Parathyroid adenoma (tissue), 2 donors: ENCODE measurements around the gene RASL11A.
"Not testable (repeated sequence)": the region's sequence is repeated elsewhere in the genome, so short reads cannot be mapped to it uniquely, and the experiment has no call there.

Source experiments
- H2AFZ ChIP-seq: fragments of 300-600 bp; sonication (generic); one replicate; pipeline ENCODE4 v1.7.0; 2017; ENCODE audit warnings: antibody characterized with exemption, mild to moderate bottlenecking
- H3K27ac ChIP-seq: fragments of 300-600 bp; sonication (generic); one replicate; pipeline ENCODE4 v1.7.0; 2017
- H3K27me3 ChIP-seq: fragments of 300-600 bp; sonication (generic); one replicate; pipeline ENCODE4 v1.7.0; 2017; ENCODE audit warnings: low read length; ENCODE audit not compliant: control insufficient read depth, insufficient read depth
- H3K36me3 ChIP-seq: fragments of 300-600 bp; sonication (generic); one replicate; pipeline ENCODE4 v1.7.0; 2017; ENCODE audit warnings: low read length; ENCODE audit not compliant: control insufficient read depth, insufficient read depth
- H3K4me1 ChIP-seq: fragments of 300-600 bp; sonication (generic); one replicate; pipeline ENCODE4 v1.7.0; 2017; ENCODE audit warnings: control low read depth
- H3K4me2 ChIP-seq: fragments of 300-600 bp; sonication (generic); one replicate; pipeline ENCODE4 v1.7.0; 2017; ENCODE audit warnings: low read length
- H3K4me3 ChIP-seq: fragments of 300-600 bp; sonication (generic); one replicate; pipeline ENCODE4 v1.7.0; 2017; ENCODE audit warnings: low read depth, low read length
- H3K79me2 ChIP-seq: fragments of 300-600 bp; sonication (generic); one replicate; pipeline ENCODE4 v1.7.0; 2017; ENCODE audit warnings: control low read depth
- H3K9ac ChIP-seq: fragments of 300-600 bp; sonication (generic); one replicate; pipeline ENCODE4 v1.7.0; 2017; ENCODE audit warnings: mild to moderate bottlenecking
- H3K9me3 ChIP-seq: fragments of 300-600 bp; sonication (generic); one replicate; pipeline ENCODE4 v1.7.0; 2017; ENCODE audit warnings: low read length; ENCODE audit not compliant: control insufficient read depth
- CTCF ChIP-seq: fragments of 300-600 bp; sonication (generic); IDR thresholded peaks from one replicate; pipeline ENCODE4 v1.7.0; 2017; ENCODE audit warnings: antibody characterized with exemption, mild to moderate bottlenecking
- donor health status: primary hyperparathyroidism.

The RASL11A gene

GRCh38 chr13:27295096-27295495 is 24.5 kb downstream of the RASL11A start:
- Histone ChIP-seq H3K27ac (no peak overlapping the region), H2AFZ (no peak overlapping the region), H3K36me3 (no peaks in the 10 kb centered on the region), H3K27me3 (no peaks in the 10 kb centered on the region), H3K79me2 (no peaks in the 10 kb centered on the region), H3K4me1 (no peaks in the 10 kb centered on the region), H3K4me3 (no peak overlapping the region), H3K9me3 (no peaks in the 10 kb centered on the region), H3K4me2 (no peak overlapping the region), H3K9ac (no peak overlapping the region)
- no peak for TF ChIP-seq CTCF

- Histone ChIP-seq H3K9me3 (no peaks in the 10 kb centered on the region), H3K9ac (no peak overlapping the region), H3K36me3 (no peaks in the 10 kb centered on the region), H3K4me3 (no peak overlapping the region), H3K27ac (no peak overlapping the region), H2AFZ (no peak overlapping the region), H3K4me1 (no peaks in the 10 kb centered on the region), H3K79me2 (no peaks in the 10 kb centered on the region), H3K4me2 (no peak overlapping the region), H3K27me3 (no peaks in the 10 kb centered on the region)
- TF ChIP-seq CTCF, result no peak
These were observed 25.0 kb downstream of the RASL11A start for GRCh38 chr13:27295660-27296059.

- no peak for TF ChIP-seq CTCF
- Histone ChIP-seq H3K4me1 (no peaks in the 10 kb centered on the region), H3K4me3 (no peak overlapping the region), H3K36me3 (no peaks in the 10 kb centered on the region), H3K9me3 (no peaks in the 10 kb centered on the region), H3K9ac (no peak overlapping the region), H2AFZ (no peak overlapping the region), H3K27me3 (no peaks in the 10 kb centered on the region), H3K4me2 (no peak overlapping the region), H3K27ac (no peak overlapping the region), H3K79me2 (no peaks in the 10 kb centered on the region)
These were observed 25.9 kb downstream of the RASL11A start for GRCh38 chr13:27296496-27296895.

GRCh38 chr13:27298849-27299248 is 28.2 kb downstream of the RASL11A start:
- no peak overlapping the region for H3K9ac ChIP-seq
- H3K4me3 ChIP-seq, result no peak overlapping the region
- H3K36me3 ChIP-seq, result no peaks in the 10 kb centered on the region
- no peak overlapping the region for H2AFZ ChIP-seq
- no peaks in the 10 kb centered on the region for H3K27me3 ChIP-seq
- no peak for TF ChIP-seq CTCF
- no peak overlapping the region for H3K4me2 ChIP-seq
- no peaks in the 10 kb centered on the region for H3K4me1 ChIP-seq
- no peaks in the 10 kb centered on the region for H3K79me2 ChIP-seq
- H3K9me3 ChIP-seq, result no peaks in the 10 kb centered on the region
- no peak overlapping the region for H3K27ac ChIP-seq

GRCh38 chr13:27300406-27300805 is 29.8 kb downstream of the RASL11A start:
- H3K4me2 ChIP-seq, H3K4me3 ChIP-seq, H3K4me1 ChIP-seq, H3K9ac ChIP-seq, H3K79me2 ChIP-seq, H3K9me3 ChIP-seq, H2AFZ ChIP-seq, H3K27ac ChIP-seq, H3K36me3 ChIP-seq, H3K27me3 ChIP-seq: not testable (repeated sequence)
